AG04450 (cell line): ENCODE data around the gene MARK2. TPM values are rescaled to one million over a fixed set of nuclear protein-coding genes. Genes with fewer than 3 reads are reported as not detected.
A peak's percentile ranks its signal among the peaks of the same experiment; 100 is the strongest.

Experiments used
- CTCF ChIA-PET: fragments of 300-600, 350-600 bp; formaldehyde crosslinking; extraction: SDS; loops from one replicate; lab custom pipeline; 2022; ENCODE audit warnings: antibody characterized with exemption, inconsistent platforms; lab: Charles Lee
- POLR2A ChIA-PET: fragments of 350-600 bp; formaldehyde crosslinking; extraction: SDS; loops from one replicate; lab custom pipeline; 2021; ENCODE audit warnings: antibody characterized with exemption, inconsistent platforms; lab: Yijun Ruan, JAX
- DNase-seq: peaks from one replicate; pipeline ENCODE4 v3.0.0-alpha.2; 2011; ENCODE audit warnings: low read depth, low spot score
- H3K27ac ChIP-seq: one replicate; pipeline ENCODE4 v1.5.1; 2012; ENCODE audit warnings: low read depth, low read length, control low read depth
- H3K27me3 ChIP-seq: one replicate; pipeline ENCODE4 v1.6.0; 2012; ENCODE audit warnings: low read length; ENCODE audit not compliant: control insufficient read depth, insufficient read depth
- H3K4me3 ChIP-seq: 2 replicates; pipeline ENCODE4 v1.5.1; 2011; ENCODE audit warnings: mild to moderate bottlenecking, low read depth, low read length, control low read depth
- H3K9me3 ChIP-seq: 2 replicates; pipeline ENCODE4 v1.5.1; 2012; ENCODE audit warnings: low read length; ENCODE audit not compliant: control insufficient read depth, insufficient read depth
- CTCF ChIP-seq: IDR thresholded peaks from 2 replicates; pipeline ENCODE4 v1.5.1; 2011; ENCODE audit warnings: low read depth, low read length, control low read depth, inconsistent platforms
- polyA plus RNA-seq: library from polyadenylated mRNA; depleted of rRNA; stranded (reverse); fragments of >200 nt; gene quantifications from 2 replicates; pipeline ENCODE4 v1.2.3, GENCODE V29; 2011

The MARK2 gene
- polyA plus RNA-seq, 1 experiment, result 16.5 TPM

GRCh38 chr11:63834535-63835157, 4.3 kb upstream of the MARK2 start:
- ChIA-PET CTCF (interaction anchor here (0.7 to 8.2 kb wide), 4 partner anchors 8 to 370 kb away, joined by 3 to 256 read pairs (median 4); no protein-coding TSS in a partner anchor), POLR2A (no interaction called here)
- Histone ChIP-seq H3K4me3 (no peak overlapping the region), H3K27ac (no peak overlapping the region), H3K27me3 (no peaks in the 10 kb centered on the region), H3K9me3 (no peaks in the 10 kb centered on the region; the same call in 1 of the 2 replicates)
- DNase-seq, result no peak
- no peak for TF ChIP-seq CTCF

GRCh38 chr11:63835158-63835545, 3.8 kb upstream of the MARK2 start:
- DNase-seq, result no peak
- no peak for TF ChIP-seq CTCF
- ChIA-PET POLR2A (no interaction called here), CTCF (interaction anchor here (0.7 to 8.2 kb wide), 4 partner anchors 9 to 317 kb away, joined by 3 to 256 read pairs (median 4); no protein-coding TSS in a partner anchor)
- Histone ChIP-seq H3K27ac (peak overlapping the region; percentile 31), H3K4me3 (no peak overlapping the region), H3K9me3 (no peaks in the 10 kb centered on the region; the same call in 1 of the 2 replicates), H3K27me3 (no peaks in the 10 kb centered on the region)

GRCh38 chr11:63837027-63837688, 1.8 kb upstream of the MARK2 start:
- no peak for DNase-seq
- Histone ChIP-seq H3K27ac (no peak overlapping the region), H3K27me3 (no peaks in the 10 kb centered on the region), H3K4me3 (no peak overlapping the region), H3K9me3 (no peaks in the 10 kb centered on the region; the same call in 1 of the 2 replicates)
- peak; percentile 87 for TF ChIP-seq CTCF
- POLR2A ChIA-PET, result no interaction called here
- CTCF ChIA-PET, result interaction anchor here (0.6 to 8.2 kb wide), 50 partner anchors 8 to 315 kb away, joined by 3 to 256 read pairs (median 5); partner anchors contain the start of genes NAA40, SPINDOC and ZFTA

- no peaks in the 10 kb centered on the region; the same call in 1 of the 2 replicates for H3K9me3 ChIP-seq
- ChIA-PET CTCF (interaction anchor here (0.6 to 8.2 kb wide), 47 partner anchors 9 to 315 kb away, joined by 3 to 256 read pairs (median 6); partner anchors contain the start of genes NAA40, SPINDOC and ZFTA), POLR2A (no interaction called here)
- H3K27me3 ChIP-seq, result no peaks in the 10 kb centered on the region
- H3K27ac ChIP-seq, result no peak overlapping the region
- no peak for DNase-seq
- no peak overlapping the region for H3K4me3 ChIP-seq
- no peak for TF ChIP-seq CTCF
These were observed 1.2 kb upstream of the MARK2 start for GRCh38 chr11:63837739-63838138.
